HG02840 (cell line): ENCODE measurements around the gene MAD1L1.

Source experiments
- ATAC-seq: cut with Tn5 transposase; IDR thresholded peaks from one replicate; pipeline ENCODE4 v1.9.1; 2021; ENCODE audit warnings: mild to moderate bottlenecking, moderate library complexity, moderate number of reproducible peaks; ENCODE audit not compliant: unreplicated experiment, low FRiP score

The MAD1L1 gene

DNA sequence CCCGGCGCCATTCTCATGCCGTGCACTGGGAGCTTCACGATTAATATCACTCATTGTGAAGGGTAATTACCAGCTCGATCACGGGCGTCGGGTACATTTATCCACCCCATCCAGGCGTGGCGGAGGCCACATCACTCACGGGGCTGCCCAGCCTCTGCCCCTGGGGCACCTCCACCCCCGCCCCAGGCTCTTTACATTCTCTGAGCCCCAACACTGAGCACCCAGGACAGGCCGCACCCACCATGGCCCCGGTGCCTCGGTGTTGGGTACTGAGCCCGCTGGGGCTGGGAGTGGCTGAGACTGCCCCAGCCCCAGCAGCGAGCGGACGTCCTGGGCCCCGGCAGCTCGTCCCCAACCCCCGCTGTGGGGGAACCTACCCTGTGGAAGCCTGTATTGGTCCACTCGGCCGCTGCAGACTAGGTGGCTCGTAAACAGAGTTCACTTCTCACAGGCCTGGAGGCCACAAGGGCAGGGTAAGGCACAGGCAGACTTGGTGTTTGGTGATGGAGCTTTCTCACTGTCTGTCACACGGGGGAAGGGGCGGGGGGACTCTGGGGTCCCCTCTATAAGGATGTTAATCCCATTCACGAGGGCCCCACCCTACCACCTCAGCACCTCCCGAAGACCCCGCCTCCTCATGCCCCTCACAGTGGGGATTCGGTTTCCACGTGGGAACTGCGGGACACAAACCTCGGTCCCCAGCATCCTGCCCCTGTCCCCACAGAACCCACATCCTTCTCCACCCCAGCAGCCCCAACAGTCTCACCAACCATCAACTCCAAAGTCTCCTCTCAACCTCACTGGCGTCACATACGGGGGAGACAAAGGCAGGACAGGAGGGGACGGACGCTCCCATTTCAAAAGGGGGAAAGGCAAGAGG lies 378.5 kb downstream of the MAD1L1 start:
- ATAC-seq = no peak

GRCh38 chr7:1853431-1853985 lies 379.2 kb downstream of the MAD1L1 start:
- ATAC-seq = no peak

- no peak for ATAC-seq
Measured at GRCh38 chr7:1852517-1853430, 380.0 kb downstream of the MAD1L1 start.

DNA sequence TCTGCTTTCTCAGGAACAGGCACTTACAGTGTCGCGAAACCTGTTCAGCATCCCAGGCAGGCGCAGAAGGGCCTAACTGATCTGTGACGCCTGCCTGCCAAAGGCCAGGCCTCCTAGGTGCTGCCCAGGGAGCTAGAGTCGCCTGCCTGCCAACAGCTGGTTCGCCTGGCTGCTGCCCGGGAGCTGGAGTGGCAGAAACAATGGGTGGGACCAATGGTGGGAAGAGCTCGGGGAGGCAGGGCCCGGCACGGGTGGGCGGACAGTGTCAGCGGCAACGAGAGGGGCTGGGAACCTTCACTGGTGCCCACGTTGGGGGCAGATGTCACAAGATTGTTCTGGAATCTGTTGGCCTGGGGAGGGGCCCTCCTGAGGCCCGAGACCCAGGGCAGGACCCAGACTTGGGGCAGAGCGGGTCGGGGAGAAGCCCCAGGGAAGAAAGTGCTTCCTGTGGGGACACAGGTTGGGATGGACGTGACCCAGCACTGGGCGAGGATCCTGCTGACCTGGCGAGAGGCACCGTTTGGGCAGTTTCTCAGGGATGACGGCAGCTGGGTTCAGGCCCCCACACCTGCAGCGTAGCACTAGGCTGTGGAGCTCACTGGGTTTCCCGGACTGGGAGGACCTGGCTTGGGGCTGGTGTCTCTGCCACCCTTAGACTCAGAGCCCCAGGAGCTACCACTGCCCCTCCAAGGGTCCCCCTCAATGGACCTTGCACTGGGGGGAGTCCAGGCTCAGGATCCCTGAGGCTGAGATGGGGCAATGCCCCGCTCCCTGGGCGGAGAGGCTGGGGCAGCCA lies 380.8 kb downstream of the MAD1L1 start:
- no peak for ATAC-seq

DNA sequence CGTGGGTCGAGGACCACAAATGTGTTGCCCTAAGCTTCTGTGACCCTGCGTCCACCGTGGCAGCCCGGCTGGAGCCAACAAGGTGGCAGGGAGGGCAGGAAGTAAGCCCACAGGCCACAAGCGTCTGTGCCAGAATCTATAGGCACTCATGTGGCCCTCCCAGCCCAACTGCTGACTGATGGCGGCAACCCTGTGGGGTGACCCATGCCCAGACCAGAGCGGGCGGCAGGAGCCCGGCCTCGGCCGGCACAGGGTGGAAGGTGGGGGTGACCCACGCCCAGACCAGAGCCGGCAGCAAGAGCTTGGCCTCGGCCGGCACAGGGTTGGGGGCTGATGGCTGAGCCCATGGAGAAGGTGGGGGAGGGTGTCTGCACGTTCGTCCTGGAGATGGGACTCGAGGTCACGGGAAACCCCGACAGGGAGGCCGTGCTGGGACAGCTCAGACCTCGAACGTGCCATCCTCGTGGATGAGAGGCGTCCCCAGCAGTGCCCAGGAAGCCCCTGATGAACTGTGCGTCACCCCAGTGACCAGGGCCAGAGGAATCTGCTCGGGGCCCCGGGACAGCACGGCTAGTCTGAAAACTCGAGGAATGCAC lies 381.7 kb downstream of the MAD1L1 start:
- ATAC-seq = no peak

DNA sequence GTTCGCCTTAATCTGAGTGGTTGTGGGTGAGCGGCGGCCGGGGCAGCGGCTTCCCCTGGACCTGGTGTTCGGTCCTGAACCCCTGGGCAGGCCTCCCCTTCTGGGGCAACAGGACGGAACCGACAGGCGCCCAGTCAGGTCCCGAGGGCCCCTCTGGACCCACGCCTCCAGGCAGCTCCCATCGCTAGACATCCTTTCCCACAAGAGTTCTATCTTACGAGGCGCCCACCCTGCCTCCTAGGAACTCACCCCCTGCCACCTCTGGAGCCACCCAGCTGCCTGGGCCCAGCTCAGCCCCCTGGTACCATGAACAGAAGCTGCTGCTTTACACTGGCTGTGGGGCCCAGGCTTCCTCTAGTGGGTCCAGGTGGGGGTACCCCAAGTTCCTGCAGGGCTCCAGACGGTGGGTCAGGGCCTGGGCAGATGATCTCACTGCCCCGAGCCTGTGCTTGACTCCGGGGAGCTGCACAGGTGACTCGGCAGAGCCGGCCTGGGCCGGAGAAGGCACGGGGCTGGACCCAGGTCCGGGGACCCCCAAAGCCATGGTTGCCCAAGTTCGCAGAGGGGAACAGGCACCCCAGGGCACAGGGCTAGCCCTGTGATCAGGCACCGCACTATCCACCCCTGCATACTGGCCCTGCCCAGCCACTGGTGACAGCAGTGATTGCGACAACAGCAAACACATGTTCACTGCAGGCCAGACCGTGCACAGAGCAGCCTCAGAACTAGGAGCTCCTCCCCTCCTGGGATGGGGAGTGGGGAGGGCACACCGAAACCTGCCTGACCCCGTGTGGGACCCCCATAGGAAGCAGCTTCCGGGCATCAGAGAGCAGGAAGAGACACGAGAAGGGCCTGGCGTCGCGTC lies 382.4 kb downstream of the MAD1L1 start:
- ATAC-seq = no peak

DNA sequence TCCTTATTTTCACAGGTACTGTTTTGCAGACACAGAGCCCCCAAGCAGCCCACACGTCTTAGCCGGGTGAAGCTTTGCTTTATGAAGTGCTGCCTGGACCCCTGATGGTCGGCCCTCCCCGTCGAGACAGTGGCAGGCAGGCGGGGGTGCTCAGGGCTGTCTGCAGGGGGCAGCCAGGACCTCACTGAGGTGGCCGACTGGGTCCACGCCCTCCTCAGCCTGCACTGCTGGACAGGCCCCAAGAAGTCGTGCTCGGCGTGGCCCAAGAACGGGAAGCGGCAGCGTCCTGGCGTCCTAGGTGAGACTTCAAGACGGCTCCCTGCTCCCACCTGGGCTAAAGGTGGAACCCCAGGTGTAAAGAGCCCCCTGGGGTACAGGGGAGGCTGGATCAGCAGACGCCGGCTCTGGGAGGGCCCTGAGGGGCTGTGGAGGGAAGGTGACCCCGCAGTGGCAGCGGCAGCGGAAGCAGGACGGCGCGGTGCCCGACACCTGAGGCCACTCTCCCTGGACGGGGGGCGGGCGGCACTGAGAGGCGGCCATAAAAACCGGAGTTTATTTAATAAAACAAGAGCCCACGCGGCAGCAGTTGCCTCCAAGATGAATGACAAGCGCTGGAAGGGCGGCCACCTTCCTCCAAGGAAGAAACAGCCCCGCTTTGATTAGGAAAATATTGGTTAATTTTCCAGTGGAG lies 383.2 kb downstream of the MAD1L1 start:
- ATAC-seq = no peak

DNA sequence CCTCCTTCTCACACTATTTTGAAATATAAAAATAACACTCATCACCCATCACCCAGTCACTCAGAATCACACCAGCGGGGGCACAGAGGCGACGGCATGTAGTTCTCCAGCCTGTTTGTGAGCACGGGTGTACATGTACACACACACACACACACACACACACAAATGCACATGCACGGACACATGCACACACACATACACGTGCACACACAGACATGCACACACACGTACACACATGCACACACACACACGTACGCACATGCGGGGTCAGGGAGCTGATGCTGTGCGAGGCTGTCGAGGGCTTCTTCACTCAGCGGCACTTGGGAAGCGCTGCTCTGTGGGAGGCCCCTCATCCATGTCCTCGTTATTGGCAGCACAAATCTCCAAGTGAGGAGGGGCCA lies 383.8 kb downstream of the MAD1L1 start:
- ATAC-seq = no peak

GRCh38 chr7:1848013-1848640 lies 384.6 kb downstream of the MAD1L1 start:
- no peak for ATAC-seq

DNA sequence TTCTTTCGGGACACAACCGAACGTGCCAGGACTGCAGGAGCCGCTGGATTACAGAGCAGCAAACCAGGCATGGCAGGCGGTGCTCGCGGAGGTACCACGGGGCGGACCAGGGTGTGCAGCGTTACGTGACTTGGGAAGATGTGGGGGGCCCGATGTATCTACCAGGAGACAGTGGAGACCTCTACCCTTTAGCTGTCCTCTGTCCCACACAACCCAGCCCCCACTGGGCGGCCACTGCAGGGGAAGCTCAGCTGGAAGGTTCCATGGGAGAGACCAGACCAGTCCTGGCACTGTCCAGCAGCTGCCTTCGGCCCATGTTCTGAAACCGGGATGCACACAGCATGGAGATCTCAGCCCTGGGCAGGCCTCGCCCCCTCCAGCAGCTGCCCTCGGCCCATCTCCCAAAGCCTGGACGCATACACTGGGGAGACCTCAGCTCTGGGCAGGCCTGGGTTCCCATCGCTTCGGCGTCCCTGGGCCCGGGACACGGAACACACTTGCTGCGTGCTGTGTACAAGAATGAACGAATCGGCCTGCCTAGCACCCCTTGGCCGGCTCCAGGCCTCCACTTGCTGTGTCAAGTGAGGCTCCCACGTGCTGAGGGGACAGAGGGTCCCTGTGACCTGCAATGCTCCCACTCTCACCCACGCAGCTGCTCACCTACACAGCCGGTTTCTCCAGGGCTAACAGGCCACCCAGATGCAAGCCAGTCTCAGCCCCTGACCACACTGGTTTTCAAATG lies 385.3 kb downstream of the MAD1L1 start:
- ATAC-seq = no peak

GRCh38 chr7:1846331-1847065 lies 386.2 kb downstream of the MAD1L1 start:
- no peak for ATAC-seq

- no peak for ATAC-seq
Measured at GRCh38 chr7:1845536-1846311, 387.0 kb downstream of the MAD1L1 start.

DNA sequence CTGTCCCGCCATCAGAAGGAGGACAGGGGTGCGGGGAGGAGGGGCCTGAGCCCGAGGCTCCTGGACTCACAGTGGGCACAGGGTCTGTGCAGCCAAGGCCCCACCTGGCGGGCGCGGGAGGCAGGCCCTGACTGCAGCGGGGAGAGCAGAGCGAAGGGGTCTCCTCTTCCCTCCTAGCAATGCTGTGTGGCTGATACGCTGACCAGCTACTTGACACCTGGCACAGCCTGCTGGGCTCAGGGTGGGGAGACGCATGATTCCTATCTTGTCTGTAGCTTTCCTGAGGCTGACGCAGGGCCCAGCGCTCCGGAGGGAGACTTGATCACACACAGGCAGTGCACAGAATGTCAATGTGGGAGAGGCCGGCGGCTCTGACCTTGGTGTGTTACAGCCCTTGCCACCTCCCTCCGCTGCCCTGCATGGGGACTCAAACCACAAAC lies 387.8 kb downstream of the MAD1L1 start:
- ATAC-seq = no peak

GRCh38 chr7:1844336-1844950 lies 388.3 kb downstream of the MAD1L1 start:
- no peak for ATAC-seq

- no peak for ATAC-seq
Measured at GRCh38 chr7:1843921-1844335, 388.8 kb downstream of the MAD1L1 start.
